A549 (cell line): ENCODE measurements around the gene KRI1. TPM values are rescaled to one million over a fixed set of nuclear protein-coding genes. Genes with fewer than 3 reads are reported as not detected.
"Not testable (repeated sequence)": the region's sequence is repeated elsewhere in the genome, so short reads cannot be mapped to it uniquely, and the experiment has no call there.

Experiments
- ATAC-seq, 2 experiments: fragments of 200-7000 bp in 1 of 2; fragments of >200 bp in 1 of 2; cut with Nextera tagmentation in 1 of 2; cut with Tn5 transposase in 1 of 2; 3 replicates each; pipeline versions ENCODE4 v1.8.0 to v1.9.1; 2018 to 2020; ENCODE audit warnings: mild to moderate bottlenecking in 1 of 2, moderate library complexity in 1 of 2
- CTCF ChIA-PET: fragments of 300-600 bp; sonication (Branson Sonifier 250); formaldehyde crosslinking; extraction: SDS; loops from one replicate; lab custom pipeline; 2021; ENCODE audit warnings: antibody characterized with exemption, inconsistent platforms; lab: Yijun Ruan, JAX
- POLR2A ChIA-PET: fragments of 350-600 bp; formaldehyde crosslinking; extraction: SDS; loops from one replicate; lab custom pipeline; 2021; ENCODE audit warnings: antibody characterized with exemption, inconsistent platforms; lab: Yijun Ruan, JAX
- DNase-seq, 2 experiments: peaks; one replicate each; pipeline versions ENCODE4 v3.0.0 to v3.0.0-alpha.2; 2011 to 2016; ENCODE audit warnings: low read depth in 1 of 2, low spot score in 1 of 2
- FAIRE-seq: peaks from 2 replicates; lab custom pipeline; 2011; peaks lifted over from hg19 to GRCh38; lab: Jason Lieb, UNC
- H3K27ac ChIP-seq, 2 experiments: fragments of >200 bp; sonication (Bioruptor Twin); formaldehyde crosslinking; 3 replicates each; pipeline ENCODE4 v1.5.1; 2016 to 2017
- H3K4me1 ChIP-seq: fragments of >200 bp; sonication (Bioruptor Twin); formaldehyde crosslinking; 3 replicates; pipeline ENCODE4 v1.6.1; 2016
- H3K4me2 ChIP-seq: fragments of >200 bp; sonication (Bioruptor Twin); formaldehyde crosslinking; 3 replicates; pipeline ENCODE4 v1.6.1; 2016
- H3K4me3 ChIP-seq: fragments of >200 bp; sonication (Bioruptor Twin); formaldehyde crosslinking; 3 replicates; pipeline ENCODE4 v1.5.1; 2016
- H3K9me3 ChIP-seq: fragments of >200 bp; sonication (Bioruptor Twin); formaldehyde crosslinking; 3 replicates; pipeline ENCODE4 v1.6.1; 2016
- ATOH8 ChIP-seq: fragments of 250-450 bp; sonication (Bioruptor Pico); IDR thresholded peaks from 2 replicates; pipeline ENCODE4 v1.5.0; 2020; ENCODE audit warnings: low read depth, mild to moderate bottlenecking, moderate library complexity
- BCL3 ChIP-seq: fragments of >200 bp; sonication (Bioruptor Twin); formaldehyde crosslinking; IDR thresholded peaks from 3 replicates; pipeline ENCODE4 v1.6.1; 2016
- BHLHE40 ChIP-seq: IDR thresholded peaks from 2 replicates; pipeline ENCODE4 v1.6.1; 2012; ENCODE audit warnings: low read depth, low read length, inconsistent platforms
- CBX2 ChIP-seq: fragments of 200-600 bp; sonication (generic); IDR thresholded peaks from 2 replicates; pipeline ENCODE4 v1.6.1; 2016; ENCODE audit warnings: low read depth, mild to moderate bottlenecking, borderline replicate concordance
- CBX8 ChIP-seq: fragments of 200-600 bp; sonication (generic); IDR thresholded peaks from 2 replicates; pipeline ENCODE4 v1.6.1; 2016
- CEBPB ChIP-seq, 2 experiments: fragments of >200 bp in 1 of 2; sonication (Bioruptor Twin) in 1 of 2; formaldehyde crosslinking in 1 of 2; IDR thresholded peaks; 2 replicates each; pipeline ENCODE4 v1.6.1; 2012 to 2016
- E2F6 ChIP-seq: IDR thresholded peaks from 2 replicates; pipeline ENCODE4 v1.6.1; 2012; ENCODE audit warnings: low read depth, borderline replicate concordance
- EHF ChIP-seq: fragments of 250-450 bp; sonication (Bioruptor Pico); IDR thresholded peaks from 2 replicates; pipeline ENCODE4 v1.5.0; 2020; ENCODE audit warnings: mild to moderate bottlenecking
- FOSB ChIP-seq: fragments of 250-450 bp; sonication (Bioruptor Pico); IDR thresholded peaks from 2 replicates; pipeline ENCODE4 v1.5.0; 2020; ENCODE audit warnings: mild to moderate bottlenecking, moderate library complexity
- FOSL2 ChIP-seq, 2 experiments: fragments of 450-650 bp in 1 of 2; fragments of >200 bp in 1 of 2; sonication (Bioruptor Twin) in 1 of 2; formaldehyde crosslinking; IDR thresholded peaks; 2 replicates each; pipeline versions ENCODE4 v1.5.0 to v1.6.1; 2016 to 2020; ENCODE audit warnings: mild to moderate bottlenecking in 1 of 2, moderate library complexity in 1 of 2
- FOXS1 ChIP-seq: fragments of 250-450 bp; sonication (Bioruptor Pico); IDR thresholded peaks from 2 replicates; pipeline ENCODE4 v1.5.0; 2020; ENCODE audit warnings: mild to moderate bottlenecking, moderate library complexity
- GATA3 ChIP-seq: IDR thresholded peaks from 2 replicates; pipeline ENCODE4 v1.6.1; 2012; ENCODE audit warnings: borderline replicate concordance
- HES2 ChIP-seq: fragments of >200 bp; sonication (Bioruptor Twin); formaldehyde crosslinking; IDR thresholded peaks from 2 replicates; pipeline ENCODE4 v1.6.1; 2016
- JUN ChIP-seq, 2 experiments: fragments of >200 bp; sonication (Bioruptor Twin); formaldehyde crosslinking; IDR thresholded peaks; 2 replicates in 1 of 2; 3 replicates in 1 of 2; pipeline ENCODE4 v1.6.1; 2016 to 2017
- KDM1A ChIP-seq: fragments of 200-600 bp; sonication (generic); IDR thresholded peaks from 2 replicates; pipeline ENCODE4 v1.6.1; 2016; ENCODE audit warnings: low read depth, mild to moderate bottlenecking
- MAFK ChIP-seq: fragments of 450-650 bp; IDR thresholded peaks from 2 replicates; pipeline ENCODE4 v1.6.1; 2014; ENCODE audit not compliant: partially characterized antibody
- MAZ ChIP-seq: fragments of 150-350 bp; IDR thresholded peaks from 2 replicates; pipeline ENCODE4 v1.6.1; 2014; ENCODE audit warnings: antibody characterized with exemption, low read depth, low read length, borderline replicate concordance
- PHF8 ChIP-seq: fragments of 200-600 bp; sonication (generic); IDR thresholded peaks from 2 replicates; pipeline ENCODE4 v1.6.1; 2016; ENCODE audit warnings: low read depth, mild to moderate bottlenecking, antibody characterized with exemption, moderate library complexity, borderline replicate concordance
- POLR2A ChIP-seq: IDR thresholded peaks from 2 replicates; pipeline ENCODE4 v1.6.1; 2012; ENCODE audit warnings: mild to moderate bottlenecking, low read length
- POLR2AphosphoS2 ChIP-seq: conservative IDR thresholded peaks from 2 replicates; pipeline ENCODE4 v1.6.1; 2012; ENCODE audit warnings: low read length, improper control_type of control experiment, inconsistent platforms
- REST ChIP-seq: fragments of 200-600 bp; sonication (generic); IDR thresholded peaks from 2 replicates; pipeline ENCODE4 v1.6.1; 2016; ENCODE audit warnings: antibody characterized with exemption, mild to moderate bottlenecking, moderate library complexity
- RFX5 ChIP-seq: fragments of 450-650 bp; IDR thresholded peaks from 2 replicates; pipeline ENCODE4 v1.7.1; 2014; ENCODE audit warnings: antibody characterized with exemption, mild to moderate bottlenecking, moderate library complexity
- SMC3 ChIP-seq: fragments of >200 bp; sonication (Bioruptor Twin); formaldehyde crosslinking; IDR thresholded peaks from 3 replicates; pipeline ENCODE4 v1.6.1; 2018; ENCODE audit warnings: inconsistent platforms
- SREBF2 ChIP-seq: fragments of 450-650 bp; IDR thresholded peaks from 2 replicates; pipeline ENCODE4 v1.6.1; 2014; ENCODE audit warnings: mild to moderate bottlenecking, moderate library complexity
- ZC3H11A ChIP-seq: fragments of 450-650 bp; IDR thresholded peaks from 2 replicates; pipeline ENCODE4 v1.6.1; 2014; ENCODE audit warnings: antibody characterized with exemption, mild to moderate bottlenecking
- ZSCAN20 ChIP-seq: fragments of 250-450 bp; sonication (Bioruptor Pico); IDR thresholded peaks from 2 replicates; pipeline ENCODE4 v1.8.0; 2022; ENCODE audit warnings: mild to moderate bottlenecking, moderate library complexity
- WGBS: methylation state at CpG from one replicate; pipeline ENCODE4 v1.1.6; 2017; ENCODE audit errors: missing lambda C conversion rate; 5-methylcytosine and 5-hydroxymethylcytosine counted together
- polyA plus RNA-seq, 4 experiments: library from polyadenylated mRNA; depleted of rRNA in 3 of 4; stranded (reverse); fragments of >200 nt; fragmentation: RNase III in 1 of 4; extraction: RNeasy Plus Mini Kit Qiagen cat#74134 plus additional on column Dnase treatment in 1 of 4; gene quantifications; 2 replicates in 3 of 4; 3 replicates in 1 of 4; pipeline ENCODE4 v1.2.3, GENCODE V29; 2011 to 2017

Gene KRI1
- polyA plus RNA-seq, 2 of the 4 experiments (the other 2 are of a cell fraction): 21.6 to 25.6 TPM

- Histone ChIP-seq H3K4me1 (no peaks in the 10 kb centered on the region), H3K9me3 (no peaks in the 10 kb centered on the region), H3K4me3 (no peak overlapping the region), H3K4me2 (no peak overlapping the region), H3K27ac (no peak overlapping the region)
- WGBS: no CpG with 5 or more reads among the region's 1 CpG
- TF ChIP-seq JUN (IDR thresholded peaks at IDR 0.05) (no peak), PHF8 (no peak), MAFK (no peak), GATA3 (no peak), POLR2A (no peak), SMC3 (no peak), REST (no peak), ATOH8 (CRISPR knock-in tag) (no peak), CBX8 (no peak), E2F6 (no peak), BHLHE40 (no peak), KDM1A (no peak)
- ChIA-PET CTCF (interaction anchor here (0.6 to 1.5 kb wide), 3 partner anchors 13 to 58 kb away, joined by 3 to 5 read pairs (median 3); no protein-coding TSS in a partner anchor), POLR2A (no interaction called here)
- DNase-seq (no peak), FAIRE-seq (no peak), ATAC-seq (no peak)
These were observed 33.4 kb downstream of the KRI1 start for GRCh38 chr19:10532457-10532856.

GRCh38 chr19:10526887-10527286, 38.9 kb downstream of the KRI1 start:
- H3K9me3 ChIP-seq, ATAC-seq, H3K4me1 ChIP-seq, H3K4me2 ChIP-seq, FAIRE-seq, POLR2A ChIA-PET, DNase-seq, H3K4me3 ChIP-seq, H3K27ac ChIP-seq: not testable (repeated sequence)
- 79% methylated on average over 5 of the region's 8 CpGs for WGBS
- CTCF ChIA-PET: interaction anchor here (0.6 to 1.4 kb wide), 2 partner anchors 12 to 267 kb away, joined by 3 to 4 read pairs; no protein-coding TSS in a partner anchor

- 97% methylated on average over 7 of the region's 7 CpGs for WGBS
- FAIRE-seq (no peak), DNase-seq (no peak), ATAC-seq (no peak)
- no peak overlapping the region for H3K4me3 ChIP-seq
- H3K27ac ChIP-seq: no peak overlapping the region
- H3K4me1 ChIP-seq: no peaks in the 10 kb centered on the region
- ChIA-PET POLR2A (no interaction called here), CTCF (no interaction called here)
- H3K4me2 ChIP-seq: no peak overlapping the region
- no peaks in the 10 kb centered on the region for H3K9me3 ChIP-seq
- no peak for TF ChIP-seq GATA3
- TF ChIP-seq POLR2AphosphoS2: no peak
- TF ChIP-seq MAZ: no peak
- no peak for TF ChIP-seq EHF (CRISPR knock-in tag)
- no peak for TF ChIP-seq CEBPB (IDR thresholded peaks at IDR 0.05)
- TF ChIP-seq SREBF2: no peak
- TF ChIP-seq ZC3H11A: no peak
- TF ChIP-seq HES2: no peak
- no peak for TF ChIP-seq FOSB
- TF ChIP-seq BCL3: no peak
- no peak for TF ChIP-seq CBX2
- no peak for TF ChIP-seq FOSL2 (IDR thresholded peaks at IDR 0.05)
- no peak for TF ChIP-seq FOSL2 (CRISPR knock-in tag; IDR thresholded peaks at IDR 0.05)
- no peak for TF ChIP-seq FOXS1
- TF ChIP-seq ZSCAN20 (CRISPR knock-in tag): no peak
- no peak for TF ChIP-seq REST
- no peak for TF ChIP-seq RFX5
These were observed 40.2 kb downstream of the KRI1 start for GRCh38 chr19:10525636-10526035.
